ENCODE results near the gene VIPR2.

- no peak for TF ChIP-seq CTCF (IDR thresholded peaks at IDR 0.05)
- TF ChIP-seq EZH2 (IDR thresholded peaks at IDR 0.05), result no peak
- no peak for TF ChIP-seq EZH2phosphoT487 (IDR thresholded peaks at IDR 0.05)
Measured at GRCh38 chr7:159016591-159016990, 128.1 kb downstream of the VIPR2 start.
